ENCODE data around the gene CLPTM1L.

Gene CLPTM1L

GRCh38 chr5:1322955-1323802, 21.7 kb downstream of the CLPTM1L start:
- in situ Hi-C loops (cut with HindIII; ENCODE audit: low pct_unique_long_range_greater_than_20kb, low sequenced_read_pairs), result no loop called here
- no peak for DNase-seq (ENCODE audit: low read depth in 1 of 2, low spot score in 1 of 2)
- TF ChIP-seq JUND (IDR thresholded peaks at IDR 0.05; ENCODE audit: low read depth), result no peak

- no peak for DNase-seq (ENCODE audit: low read depth in 1 of 2, low spot score in 1 of 2)
- in situ Hi-C loops (cut with HindIII; ENCODE audit: low pct_unique_long_range_greater_than_20kb, low sequenced_read_pairs), result no loop called here
- no peak for TF ChIP-seq JUND (IDR thresholded peaks at IDR 0.05; ENCODE audit: low read depth)
These were observed 22.6 kb downstream of the CLPTM1L start for GRCh38 chr5:1322036-1322900.

- in situ Hi-C loops (cut with HindIII; ENCODE audit: low pct_unique_long_range_greater_than_20kb, low sequenced_read_pairs), result no loop called here
- DNase-seq (ENCODE audit: low read depth in 1 of 2, low spot score in 1 of 2), result no peak
- TF ChIP-seq JUND (IDR thresholded peaks at IDR 0.05; ENCODE audit: low read depth), result no peak
These were observed 23.3 kb downstream of the CLPTM1L start for GRCh38 chr5:1321576-1321975.

GRCh38 chr5:1320436-1321344, 24.2 kb downstream of the CLPTM1L start:
- in situ Hi-C loops (cut with HindIII; ENCODE audit: low pct_unique_long_range_greater_than_20kb, low sequenced_read_pairs), result no loop called here
- no peak for DNase-seq (ENCODE audit: low read depth in 1 of 2, low spot score in 1 of 2)
- no peak for TF ChIP-seq JUND (IDR thresholded peaks at IDR 0.05; ENCODE audit: low read depth)

GRCh38 chr5:1319436-1320256, 25.3 kb downstream of the CLPTM1L start:
- no peak for TF ChIP-seq JUND (IDR thresholded peaks at IDR 0.05; ENCODE audit: low read depth)
- in situ Hi-C loops (cut with HindIII; ENCODE audit: low pct_unique_long_range_greater_than_20kb, low sequenced_read_pairs), result loop anchor here (10.0 kb wide), 1 partner anchor 75 kb away; no protein-coding TSS in a partner anchor
- DNase-seq (ENCODE audit: low read depth in 1 of 2, low spot score in 1 of 2), result no peak

- no peak for DNase-seq (ENCODE audit: low read depth in 1 of 2, low spot score in 1 of 2)
- TF ChIP-seq JUND (IDR thresholded peaks at IDR 0.05; ENCODE audit: low read depth), result no peak
- in situ Hi-C loops (cut with HindIII; ENCODE audit: low pct_unique_long_range_greater_than_20kb, low sequenced_read_pairs), result loop anchor here (10.0 kb wide), 1 partner anchor 74 kb away; no protein-coding TSS in a partner anchor
These were observed 26.1 kb downstream of the CLPTM1L start for GRCh38 chr5:1318659-1319251.

- in situ Hi-C loops (cut with HindIII; ENCODE audit: low pct_unique_long_range_greater_than_20kb, low sequenced_read_pairs), result loop anchor here (10.0 kb wide), 1 partner anchor 73 kb away; no protein-coding TSS in a partner anchor
- DNase-seq (ENCODE audit: low read depth in 1 of 2, low spot score in 1 of 2), result no peak
- TF ChIP-seq JUND (IDR thresholded peaks at IDR 0.05; ENCODE audit: low read depth), result no peak
These were observed 26.9 kb downstream of the CLPTM1L start for GRCh38 chr5:1317921-1318565.

GRCh38 chr5:1316588-1317340, 28.1 kb downstream of the CLPTM1L start:
- DNase-seq (ENCODE audit: low read depth in 1 of 2, low spot score in 1 of 2), result peak in 1 of 2 experiments; percentile 38
- in situ Hi-C loops (cut with HindIII; ENCODE audit: low pct_unique_long_range_greater_than_20kb, low sequenced_read_pairs), result loop anchor here (10.0 kb wide), 1 partner anchor 72 kb away; no protein-coding TSS in a partner anchor
- TF ChIP-seq JUND (IDR thresholded peaks at IDR 0.05; ENCODE audit: low read depth), result no peak

GRCh38 chr5:1315709-1316587, 29.0 kb downstream of the CLPTM1L start:
- peak; percentile 86 to 100 for DNase-seq (ENCODE audit: low read depth in 1 of 2, low spot score in 1 of 2)
- in situ Hi-C loops (cut with HindIII; ENCODE audit: low pct_unique_long_range_greater_than_20kb, low sequenced_read_pairs), result loop anchor here (10.0 kb wide), 1 partner anchor 71 kb away; no protein-coding TSS in a partner anchor
- no peak for TF ChIP-seq JUND (IDR thresholded peaks at IDR 0.05; ENCODE audit: low read depth)
